PC-3 (cell line): ENCODE data around the gene ZCCHC14.

Experiments
- CTCF ChIP-seq: fragments of 300-600 bp; sonication (generic); conservative IDR thresholded peaks from 2 replicates; pipeline ENCODE4 v1.5.1; 2017; ENCODE audit warnings: antibody characterized with exemption, low read depth, mild to moderate bottlenecking, low read length
- EZH2 ChIP-seq: fragments of 300-600 bp; sonication (generic); IDR thresholded peaks from one replicate; pipeline ENCODE4 v1.6.1; 2017; ENCODE audit warnings: antibody characterized with exemption, mild to moderate bottlenecking, low read length; ENCODE audit not compliant: unreplicated experiment
- EZH2phosphoT487 ChIP-seq: fragments of 300-600 bp; sonication (generic); IDR thresholded peaks from 2 replicates; pipeline ENCODE4 v1.6.1; 2018; ENCODE audit warnings: mild to moderate bottlenecking, antibody characterized with exemption, low read length, borderline replicate concordance

DNA sequence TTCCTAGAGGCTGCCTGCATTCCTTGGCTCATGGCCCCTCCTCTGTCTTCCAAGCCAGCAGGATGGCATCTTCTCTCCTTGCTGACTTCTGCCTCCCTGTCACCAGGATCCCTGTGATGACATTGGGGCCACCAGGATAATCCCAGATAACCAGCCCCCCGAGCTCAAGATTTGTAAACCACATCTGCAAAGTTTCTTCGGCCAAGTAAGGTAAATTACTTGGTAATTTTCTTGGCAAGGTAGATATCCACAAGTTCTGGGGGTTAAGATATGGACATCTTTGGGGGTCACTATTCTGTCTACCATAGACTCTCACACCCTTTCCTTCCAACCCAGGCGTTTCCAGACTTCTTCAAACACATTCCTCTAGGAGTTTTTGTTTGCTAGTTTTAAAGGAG, 42.6 kb upstream of the ZCCHC14 start:
- TF ChIP-seq CTCF (no peak), EZH2phosphoT487 (no peak), EZH2 (no peak)
